Activated CD4-positive, alpha-beta T cell treated with anti-CD3 and anti-CD28 coated beads, Interleukin-2, Interleukin-6, amounts not matched to agents 100 ng/mL and 50 ng/mL, durations not matched to agents 16 hours and 8 hours (primary cell): ENCODE measurements around the gene CYP2J2.
"Not testable (repeated sequence)": the region's sequence is repeated elsewhere in the genome, so short reads cannot be mapped to it uniquely, and the experiment has no call there.

ENCODE experiments used
- DNase-seq: peaks from one replicate; pipeline ENCODE4 v3.0.0-alpha.2; 2020

CYP2J2 gene

DNA sequence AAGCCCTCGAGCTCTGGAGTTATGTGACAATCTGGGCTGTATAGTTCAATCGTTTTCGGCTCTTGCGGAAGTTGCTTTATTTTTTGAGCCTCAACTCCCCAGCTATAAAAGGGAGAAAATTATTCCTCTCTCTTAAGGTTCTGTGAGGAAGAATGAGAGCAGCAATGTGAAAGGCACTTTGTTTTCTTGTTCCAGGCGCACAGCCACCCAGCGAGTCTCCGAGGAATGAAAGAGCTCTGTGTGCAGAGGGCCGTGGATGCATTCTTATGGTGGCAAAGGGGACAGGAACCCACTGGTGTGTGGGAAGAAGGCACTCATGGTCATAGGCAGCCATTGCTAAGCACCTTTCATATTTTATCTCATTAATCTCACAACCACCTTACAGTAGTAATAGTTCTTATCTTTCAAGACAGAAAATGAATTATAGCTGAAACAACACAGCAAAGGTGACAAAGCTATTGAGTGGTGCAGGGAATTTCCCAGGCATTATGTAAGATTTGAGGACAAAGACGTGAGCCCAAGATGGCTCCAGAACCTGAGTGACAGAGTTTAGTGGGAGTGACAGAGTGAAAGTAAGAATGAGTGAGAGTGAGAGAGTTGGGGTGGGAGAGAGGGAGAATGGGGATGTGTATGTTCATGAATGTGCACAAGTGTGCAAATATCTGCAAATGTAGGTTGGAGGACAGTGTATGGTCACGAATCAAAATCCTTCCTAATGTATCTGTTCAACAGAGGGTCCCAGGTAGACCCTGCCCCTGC lies 9.4 kb downstream of the CYP2J2 start:
- no peak for DNase-seq

DNA sequence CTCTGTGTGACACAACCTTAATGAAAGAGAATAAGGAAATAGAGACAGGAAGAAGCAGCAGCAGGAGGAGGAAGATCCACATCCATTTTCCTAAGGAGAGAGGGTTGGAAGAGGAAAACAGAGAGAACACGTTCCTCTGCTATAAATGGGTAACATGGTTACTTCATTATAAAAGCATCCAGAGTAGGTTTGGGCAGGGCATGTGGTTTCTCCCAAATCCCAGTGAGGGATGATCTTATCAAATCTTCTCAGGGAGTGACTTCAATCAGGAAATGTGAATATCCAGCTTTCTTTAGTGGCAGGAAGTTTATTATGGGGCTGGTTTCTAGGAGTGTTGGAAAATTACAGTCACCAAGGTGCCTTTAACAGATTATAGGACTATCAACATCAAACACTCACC lies 11.1 kb downstream of the CYP2J2 start:
- DNase-seq = no peak

DNA sequence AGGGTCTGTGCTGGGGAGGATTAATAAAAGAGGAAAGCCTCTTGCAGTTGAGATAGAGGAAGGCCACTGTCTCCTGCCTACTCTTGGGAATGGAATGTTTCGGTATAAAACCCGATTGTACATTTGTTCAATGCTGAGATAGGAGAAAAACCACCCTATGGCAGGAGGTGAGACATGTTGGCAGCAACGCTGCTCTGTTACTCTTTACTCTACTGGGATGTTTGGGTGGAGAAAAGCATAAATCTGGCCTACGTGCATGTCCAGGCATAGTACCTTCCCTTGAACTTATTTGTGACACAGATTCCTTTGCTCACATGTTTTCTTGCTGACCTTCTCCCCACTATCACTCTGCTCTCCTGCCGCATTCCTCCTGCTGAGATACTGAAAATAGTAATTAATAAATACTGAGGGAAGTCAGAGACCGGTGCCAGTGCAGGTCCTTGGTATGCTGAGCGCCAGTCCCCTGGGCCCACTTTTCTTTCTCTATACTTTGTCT lies 11.7 kb downstream of the CYP2J2 start:
- DNase-seq = not testable (repeated sequence)

DNA sequence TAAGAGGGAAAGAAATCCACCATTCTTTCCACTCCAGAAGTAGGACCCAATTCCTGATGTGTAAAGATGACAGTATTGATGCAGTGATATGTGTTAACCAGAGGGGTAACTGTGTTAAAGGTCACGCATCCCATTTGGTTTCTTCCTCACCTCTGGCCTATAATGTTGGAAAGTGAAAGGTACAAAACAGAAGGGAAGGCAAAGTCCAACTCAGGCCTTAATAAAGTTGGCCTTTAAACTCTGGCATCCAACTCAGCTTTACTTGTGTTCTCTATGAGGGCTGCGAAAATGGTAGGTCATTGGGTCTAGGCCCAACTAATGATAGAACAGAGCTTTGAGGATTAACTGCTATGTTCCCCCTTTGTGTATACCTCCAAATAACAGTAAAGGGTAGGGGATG lies 17.9 kb downstream of the CYP2J2 start:
- DNase-seq = no peak

DNA sequence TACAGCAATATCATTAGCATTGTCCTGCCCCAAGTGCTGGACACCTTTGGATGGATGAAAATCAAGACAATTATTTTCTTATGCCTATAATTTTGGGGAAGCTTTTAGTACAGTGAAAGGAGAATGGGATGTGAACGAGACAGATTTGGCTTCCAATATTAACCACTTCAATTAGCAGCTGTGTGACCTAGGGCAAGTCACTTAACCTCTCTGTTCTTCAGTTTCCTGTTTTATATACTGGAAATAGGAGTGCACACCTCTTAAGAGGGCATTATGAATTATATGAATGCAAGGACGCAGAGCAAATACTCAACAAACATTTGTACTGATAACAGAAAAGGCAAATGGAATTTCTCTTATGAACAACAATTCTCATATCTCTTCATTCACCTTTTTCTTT lies 18.5 kb downstream of the CYP2J2 start:
- no peak for DNase-seq

DNA sequence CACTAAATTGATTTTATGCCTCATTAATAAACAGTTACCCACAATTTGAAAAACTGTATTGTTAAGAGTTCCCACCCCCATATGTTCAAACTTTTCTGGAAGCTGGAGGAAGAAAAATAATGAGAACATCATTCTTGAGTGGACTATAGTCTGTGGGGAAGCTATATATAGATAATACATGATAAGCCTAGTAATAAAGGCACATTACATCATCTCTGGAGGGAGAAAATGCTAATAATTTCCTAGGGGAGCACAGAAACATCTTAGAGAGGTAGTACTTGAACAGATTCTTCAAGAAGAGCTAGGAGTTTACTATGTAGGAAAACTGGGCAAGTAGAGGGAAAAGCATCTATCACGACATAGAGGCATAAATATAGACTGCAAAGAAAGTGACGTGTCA lies 19.6 kb downstream of the CYP2J2 start:
- no peak for DNase-seq

DNA sequence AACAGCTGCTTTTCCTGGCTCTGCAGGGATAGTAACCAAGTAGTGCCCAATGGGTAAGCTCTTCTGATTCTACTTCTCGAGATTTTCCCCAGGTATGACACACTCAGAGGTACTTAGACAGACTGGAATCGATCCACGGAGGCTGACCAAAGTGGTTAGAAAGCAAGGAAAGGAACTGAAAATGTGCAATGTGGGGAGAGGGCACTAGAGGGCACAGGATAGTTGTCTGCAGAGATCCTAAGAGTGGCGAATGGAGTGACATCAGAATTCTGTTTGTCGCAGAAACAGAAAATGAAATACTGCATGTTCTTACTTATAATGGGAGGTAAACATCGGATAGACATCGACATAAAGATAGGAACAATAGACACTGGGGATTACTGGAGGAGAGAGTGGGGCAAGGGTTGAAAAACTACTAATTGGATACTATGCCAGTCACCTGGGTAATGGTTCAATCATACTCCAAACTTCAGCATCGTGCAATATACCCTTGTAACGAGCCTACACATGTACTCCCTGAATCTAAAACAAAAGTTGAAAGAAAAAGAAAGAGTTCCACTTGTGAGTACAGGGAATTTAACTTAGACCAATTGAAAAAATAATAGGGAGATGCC lies 23.3 kb downstream of the CYP2J2 start:
- peak; percentile 14 for DNase-seq

DNA sequence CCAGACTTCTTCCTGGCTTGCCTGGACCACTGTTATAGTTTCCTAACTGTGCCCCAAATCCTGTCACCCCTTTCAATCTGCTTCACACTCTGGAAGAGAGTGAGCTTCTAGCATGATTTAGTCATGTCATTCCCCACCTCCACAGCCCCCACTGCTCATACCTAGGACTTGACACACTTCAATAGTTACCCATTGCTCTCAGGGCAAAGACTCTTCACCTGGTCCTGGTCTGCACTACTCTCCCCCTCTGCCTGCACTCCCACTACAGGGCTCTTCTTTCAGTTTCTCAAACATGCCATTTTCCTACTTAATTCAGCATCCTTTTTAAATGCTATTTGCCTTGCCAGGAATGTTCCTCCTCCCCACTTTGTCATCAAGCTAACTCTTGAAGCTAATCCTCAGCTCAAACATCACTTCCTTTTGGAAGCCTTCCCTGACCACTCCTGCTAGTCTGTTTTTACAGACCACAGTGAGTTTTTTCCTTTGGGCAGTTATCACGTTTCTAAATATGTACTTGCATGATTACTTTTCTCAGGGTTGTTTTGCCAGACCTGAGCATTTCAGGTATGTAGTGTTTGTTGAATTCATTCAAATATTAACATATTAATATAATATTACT lies 24.7 kb downstream of the CYP2J2 start:
- no peak for DNase-seq

DNA sequence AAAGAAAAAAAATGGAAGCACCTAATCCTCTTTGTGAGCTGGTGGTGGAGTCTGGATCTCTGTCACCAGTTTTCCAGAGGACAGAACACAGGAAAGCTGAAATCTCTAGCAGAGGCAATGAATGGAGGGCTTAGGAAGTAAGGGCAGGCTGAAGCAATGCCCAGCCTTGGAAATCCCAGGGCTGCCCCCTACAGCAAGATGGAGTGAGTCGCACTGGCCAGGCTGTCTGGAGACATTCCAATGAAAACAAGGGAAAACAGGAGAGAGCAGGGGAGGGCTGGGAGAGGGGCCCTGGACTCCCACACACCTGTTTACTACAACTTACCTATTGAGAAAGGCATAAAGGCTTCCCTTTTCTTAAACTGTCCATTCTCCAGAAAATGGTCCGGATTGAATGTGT lies 25.9 kb downstream of the CYP2J2 start:
- DNase-seq = no peak

DNA sequence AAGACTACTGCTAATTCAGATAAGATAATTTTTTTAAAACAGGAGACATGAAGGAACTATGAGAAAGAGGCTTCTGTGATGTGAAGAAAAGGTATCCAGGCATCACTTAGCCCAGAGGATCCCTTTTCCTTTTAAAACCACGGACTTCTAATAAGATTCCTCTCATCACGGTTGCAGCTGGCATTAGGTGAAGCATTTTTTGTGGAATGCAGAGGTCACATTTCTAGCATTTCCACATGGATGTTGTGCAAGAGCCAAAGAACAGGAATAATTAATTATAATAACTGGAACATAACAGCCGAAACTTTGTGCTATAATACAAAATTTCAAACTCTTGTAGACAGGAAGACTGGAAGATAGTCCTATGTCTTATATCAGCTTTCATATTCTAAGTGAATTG lies 27.6 kb downstream of the CYP2J2 start:
- DNase-seq = no peak

DNA sequence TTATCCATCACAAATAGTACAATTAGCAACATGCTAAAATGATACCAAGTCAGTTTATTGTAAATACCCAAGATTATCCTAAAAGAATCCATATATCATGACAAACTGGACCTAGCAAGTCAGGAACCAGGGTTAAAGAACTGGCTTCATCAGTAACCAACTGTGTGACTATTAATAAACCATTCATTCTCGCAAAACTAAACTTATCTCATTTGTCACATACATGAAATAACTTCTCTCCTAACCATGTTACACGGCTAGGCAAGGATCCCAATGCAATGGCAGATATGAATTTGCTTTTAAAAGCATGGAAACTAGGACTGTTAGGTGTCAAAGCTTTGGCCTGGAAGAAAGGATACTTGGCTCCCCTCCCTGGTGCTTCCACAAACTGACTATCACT lies 29.4 kb downstream of the CYP2J2 start:
- no peak for DNase-seq

DNA sequence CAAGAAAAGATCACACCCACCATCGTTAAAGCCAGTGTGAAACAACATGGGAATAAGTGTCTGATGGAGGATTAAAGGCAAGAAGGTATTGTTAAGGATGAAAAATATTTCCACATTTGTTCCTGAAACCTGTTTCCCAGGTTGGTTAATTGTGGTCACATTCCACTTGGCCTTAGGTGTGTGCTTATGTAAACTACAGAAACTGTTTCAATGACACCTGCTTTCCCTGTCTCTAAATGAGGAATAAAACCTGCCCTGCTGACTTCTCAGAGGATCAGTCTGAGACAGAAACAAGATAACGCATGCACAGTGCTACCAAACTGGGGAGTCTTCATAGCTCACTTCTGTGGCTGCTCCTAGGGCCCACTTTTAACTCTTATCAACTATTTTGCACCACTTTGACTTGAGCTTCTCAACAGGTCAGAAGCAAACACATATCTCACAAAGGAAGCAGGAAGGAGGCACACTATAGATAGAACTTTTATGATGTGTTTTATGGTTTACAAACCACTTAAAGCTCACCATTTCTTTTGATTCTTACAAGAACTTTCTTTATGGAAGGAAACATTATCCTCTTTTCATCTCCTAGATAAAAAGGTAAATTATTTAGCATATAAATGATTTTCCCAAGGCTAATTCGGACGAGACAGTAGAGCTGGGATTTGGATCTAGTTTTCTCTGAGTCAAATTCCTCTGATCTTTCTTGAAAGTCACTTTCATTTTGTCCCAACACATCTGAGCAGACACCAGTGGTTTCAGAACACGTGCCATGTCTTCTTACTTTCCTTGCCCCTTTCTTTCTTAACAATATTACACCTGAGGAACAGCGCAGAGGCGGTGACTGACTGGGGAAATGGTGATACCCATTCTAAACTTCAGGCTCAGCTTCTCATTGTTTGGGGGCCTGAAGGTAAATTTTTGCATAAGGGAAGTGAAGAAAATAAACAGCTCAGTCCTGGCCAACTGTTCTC lies 33.4 kb downstream of the CYP2J2 start:
- DNase-seq = no peak

DNA sequence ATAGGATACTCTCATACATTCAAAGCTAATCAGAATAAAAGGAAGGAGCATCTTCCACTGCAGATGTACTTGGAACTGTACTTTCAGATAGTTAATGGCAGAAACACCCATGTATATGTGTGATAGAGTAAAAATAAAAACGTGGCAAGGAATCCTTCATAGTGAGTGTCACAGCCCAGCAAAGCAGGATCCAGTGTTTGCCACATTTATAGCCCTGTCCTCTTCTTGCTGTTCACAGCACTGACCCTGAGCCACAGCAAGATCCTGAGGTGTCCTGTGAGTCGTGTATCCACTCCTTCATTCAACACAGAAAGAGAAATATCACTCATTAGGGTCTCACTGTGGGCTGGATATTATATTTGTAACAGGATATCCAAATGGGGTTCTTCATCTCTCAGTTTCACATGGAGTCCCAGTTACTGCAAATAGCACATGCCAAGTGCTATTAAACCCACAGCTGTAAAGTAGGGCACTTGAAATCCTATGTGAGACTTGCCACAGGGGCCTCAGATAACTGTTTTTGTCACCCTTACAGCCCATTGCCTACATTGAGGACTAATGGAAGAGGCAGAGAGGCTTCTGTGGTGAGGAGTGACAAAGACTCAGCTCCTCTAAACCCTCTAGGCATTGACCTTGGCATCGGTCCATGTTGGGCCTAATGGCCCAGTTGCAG lies 41.3 kb downstream of the CYP2J2 start:
- no peak for DNase-seq

DNA sequence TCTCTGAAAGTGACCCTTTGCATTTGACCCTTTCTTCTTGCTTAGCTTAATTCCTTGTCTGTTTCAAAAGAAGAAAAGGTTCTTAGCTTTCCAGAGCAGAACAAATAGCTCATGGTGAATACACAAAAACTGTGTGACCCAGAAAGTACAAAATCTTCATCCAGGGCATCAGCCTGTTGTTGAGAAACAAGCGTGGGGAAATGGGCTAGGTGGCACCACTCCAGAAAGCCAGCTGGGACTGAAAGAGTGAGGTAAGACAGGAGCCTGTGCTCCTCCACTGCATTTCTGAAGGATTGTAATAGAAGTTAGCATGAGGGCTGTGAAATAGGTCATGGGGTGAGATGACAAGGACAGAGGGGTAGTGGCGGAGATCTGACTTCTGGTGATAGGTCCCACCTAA lies 45.8 kb downstream of the CYP2J2 start:
- DNase-seq = no peak

DNA sequence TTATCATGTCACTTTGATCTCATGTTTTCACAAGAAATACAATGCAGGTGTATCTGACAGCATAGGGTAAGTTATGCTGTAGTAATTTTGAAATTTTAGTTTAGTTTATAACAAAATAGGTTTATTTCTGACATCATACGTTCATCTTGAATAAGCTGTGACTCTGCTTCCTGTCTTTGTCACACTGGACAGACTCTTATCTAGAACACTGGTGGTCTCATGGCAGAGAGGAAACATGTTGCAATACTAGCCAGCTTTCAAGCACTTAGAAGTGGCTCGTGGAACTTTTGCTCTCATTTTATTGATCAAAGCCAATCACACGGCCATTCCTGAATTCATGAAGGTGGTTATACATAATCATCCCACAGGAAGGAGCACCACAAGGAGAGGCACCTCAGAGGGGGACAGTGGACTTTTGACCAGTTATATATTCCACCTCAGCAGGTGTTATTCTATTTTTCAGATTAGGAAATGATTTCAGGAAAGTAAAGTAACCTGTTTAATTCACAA lies 46.5 kb downstream of the CYP2J2 start:
- no peak for DNase-seq

DNA sequence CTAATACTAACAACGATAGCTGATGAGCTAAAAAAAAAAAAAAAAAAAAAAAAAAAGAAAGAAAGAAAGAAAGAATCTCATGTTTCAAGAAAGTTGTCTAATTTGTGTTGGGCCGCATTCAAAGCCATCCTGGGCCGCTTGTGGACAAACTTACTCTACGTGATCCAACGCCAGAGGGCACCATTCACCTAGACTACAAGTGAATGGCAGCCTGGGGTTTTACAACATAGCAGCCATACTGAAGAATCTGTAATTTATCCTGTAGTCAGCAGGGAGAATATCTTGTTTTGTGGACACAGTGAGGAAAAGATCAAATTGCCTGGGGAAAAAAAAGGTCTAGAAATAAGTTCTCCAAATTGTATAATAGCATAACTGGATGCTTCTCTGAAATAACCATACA lies 47.0 kb downstream of the CYP2J2 start:
- peak; percentile 51 for DNase-seq

DNA sequence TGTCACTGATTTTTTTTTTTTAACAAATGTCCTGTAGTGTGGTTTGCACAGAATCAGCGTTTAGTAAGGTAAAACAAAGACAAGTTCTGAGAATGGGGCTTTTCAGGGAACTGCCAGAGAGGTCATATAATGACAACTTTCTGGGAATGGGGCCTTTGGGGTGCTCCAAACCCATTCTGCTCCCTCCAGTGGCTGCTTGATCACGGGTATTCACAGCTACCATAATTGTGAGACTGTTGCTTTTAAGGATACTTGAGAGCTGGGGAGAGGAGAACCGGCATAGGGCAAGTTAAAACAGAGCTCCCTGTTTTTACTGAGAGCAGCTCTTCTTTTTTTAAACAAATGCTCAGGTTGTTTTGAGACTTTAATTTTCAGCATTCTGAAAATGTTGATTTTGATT lies 48.2 kb downstream of the CYP2J2 start:
- DNase-seq = no peak

DNA sequence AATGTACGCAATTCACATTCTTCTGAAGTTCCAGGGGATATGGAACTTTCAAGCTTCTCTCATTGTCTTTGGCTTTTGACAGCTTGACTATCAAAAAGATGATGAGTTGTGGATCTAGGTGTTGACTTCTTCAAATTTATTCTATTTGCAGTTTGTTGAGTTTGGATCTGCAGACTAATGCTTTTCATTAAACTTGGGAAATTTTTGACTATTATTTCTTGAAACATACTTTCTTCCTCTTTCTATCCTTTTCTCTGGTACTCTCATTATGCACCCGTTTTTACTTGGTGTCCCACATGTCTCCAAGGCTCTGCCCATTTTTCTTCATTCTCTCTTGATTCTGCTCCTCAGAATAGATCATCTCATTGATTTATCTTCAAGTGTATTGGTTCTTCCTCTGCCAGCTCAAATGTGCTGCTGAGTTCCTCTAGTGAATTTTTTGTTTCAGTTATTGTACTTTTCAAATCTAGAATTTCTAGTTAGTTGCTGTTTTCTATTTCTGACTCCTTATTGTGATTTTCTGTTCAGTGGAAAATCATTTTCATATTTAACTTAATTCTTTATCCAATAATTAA lies 49.4 kb downstream of the CYP2J2 start:
- no peak for DNase-seq

DNA sequence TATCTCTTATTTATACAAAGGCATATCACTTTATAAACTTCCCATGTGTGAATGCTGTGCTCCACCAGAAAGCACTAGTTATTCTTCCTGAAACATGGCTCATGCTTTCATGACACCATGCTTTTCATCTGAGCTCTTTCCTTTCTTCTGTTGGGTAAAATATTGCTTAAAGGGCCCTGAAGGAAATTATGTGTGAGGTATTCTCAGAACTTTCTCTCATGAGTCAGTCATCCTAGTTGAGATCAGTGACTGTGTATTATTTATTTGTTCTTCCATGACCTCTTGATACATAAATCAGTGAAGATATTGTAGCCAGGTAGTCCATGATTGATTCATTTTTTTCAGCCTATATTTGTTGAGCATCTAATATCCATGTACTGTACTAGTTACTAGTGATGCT lies 54.8 kb downstream of the CYP2J2 start:
- no peak for DNase-seq

DNA sequence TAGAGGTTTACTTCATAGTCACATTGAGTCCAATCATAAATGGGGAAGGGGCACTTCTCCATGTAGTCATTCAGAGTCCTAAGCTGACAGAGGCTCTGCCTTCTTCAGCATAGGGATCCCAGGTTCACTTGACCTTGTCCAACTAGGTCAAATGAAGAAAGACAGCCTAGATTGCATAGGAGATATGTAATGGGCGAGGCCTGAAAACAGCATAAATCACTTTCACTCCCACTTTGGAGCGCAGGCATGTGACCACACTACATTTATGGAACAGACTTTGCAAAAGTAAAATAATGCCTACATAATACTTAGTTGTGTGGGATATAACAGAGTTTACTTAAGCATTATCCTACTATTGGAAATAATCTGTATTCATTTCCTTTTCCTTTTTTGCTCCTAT lies 60.1 kb downstream of the CYP2J2 start:
- no peak for DNase-seq

DNA sequence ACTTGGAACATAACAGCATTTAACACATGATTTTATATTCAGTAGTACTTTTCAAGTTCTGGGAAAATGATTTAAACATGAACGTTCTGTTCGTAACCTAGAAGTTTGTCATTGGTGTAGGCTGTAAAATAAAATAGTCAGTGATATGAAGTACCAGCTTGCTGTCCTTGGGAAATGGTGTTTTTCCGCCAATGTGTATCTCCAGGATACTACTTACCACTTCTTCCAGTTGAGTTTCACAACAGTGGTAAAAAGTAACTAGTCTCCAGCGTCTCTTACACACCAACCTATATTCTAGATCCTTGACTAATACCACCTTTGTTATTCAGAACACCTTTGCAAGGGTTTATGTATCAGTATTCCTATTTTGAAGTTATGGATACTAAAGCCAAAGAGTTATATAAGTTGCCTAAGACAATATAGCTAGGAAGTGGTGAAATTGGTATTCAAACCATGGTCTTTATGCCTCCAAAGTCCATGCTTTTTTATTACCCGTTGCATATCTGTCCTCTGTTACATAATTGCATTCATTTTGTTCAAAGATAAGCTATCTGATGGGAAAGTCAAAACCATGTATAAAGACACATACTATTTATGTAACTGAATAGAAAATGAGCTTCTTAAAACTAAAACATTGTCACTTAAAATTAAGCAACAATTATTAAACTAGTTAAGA lies 68.8 kb downstream of the CYP2J2 start:
- DNase-seq = no peak
